Cardiac atrium fibroblast (primary cell): ENCODE data around the gene BSCL2. TPM values are rescaled to one million over a fixed set of nuclear protein-coding genes. Genes with fewer than 3 reads are reported as not detected.

Experiments
- total RNA-seq: library from RNA; depleted of rRNA; stranded (reverse); fragments of >200 nt; gene quantifications from 2 replicates; pipeline ENCODE4 v1.2.3, GENCODE V29; 2015

BSCL2 gene
- total RNA-seq = 29.8 and 44.4 TPM in 2 replicates

DNA sequence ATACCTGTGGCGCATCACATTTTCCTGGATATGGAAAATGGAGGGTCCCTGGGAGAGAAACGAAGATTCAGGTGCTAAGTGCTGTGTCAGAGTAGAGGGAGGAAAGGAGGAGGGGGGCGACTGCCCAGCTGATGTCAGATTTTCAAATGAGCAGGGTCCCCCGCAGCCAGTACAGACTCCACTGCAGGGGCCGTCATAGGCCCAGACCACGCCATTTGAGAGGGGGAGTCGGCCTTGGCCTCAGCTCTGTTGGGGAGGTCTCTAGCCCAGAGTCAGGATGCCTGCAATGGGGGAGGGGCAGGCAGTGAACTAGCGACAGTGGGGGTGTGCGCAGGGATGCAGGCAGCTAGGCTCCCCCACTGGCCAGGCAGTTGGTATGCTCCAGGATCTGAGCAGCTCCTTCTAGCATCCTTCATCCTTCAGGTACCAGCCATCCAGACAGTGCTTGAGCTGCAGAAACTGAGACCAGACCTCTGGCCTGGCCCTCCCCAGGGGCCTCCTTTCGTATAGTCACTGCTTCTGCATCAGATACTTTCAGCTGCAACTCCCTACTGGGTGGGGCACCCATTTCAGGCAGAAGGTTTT is at the start of gene BSCL2, which contains the start of gene GNG3:
BSCL2 (minus strand) TSS at position 148 of the 585 bp plus-strand sequence. CDS start 229 bp downstream, outside the sequence.
GNG3 (plus strand) TSS at position 400 of the 585 bp plus-strand sequence. CDS start 620 bp downstream, outside the sequence.

DNA sequence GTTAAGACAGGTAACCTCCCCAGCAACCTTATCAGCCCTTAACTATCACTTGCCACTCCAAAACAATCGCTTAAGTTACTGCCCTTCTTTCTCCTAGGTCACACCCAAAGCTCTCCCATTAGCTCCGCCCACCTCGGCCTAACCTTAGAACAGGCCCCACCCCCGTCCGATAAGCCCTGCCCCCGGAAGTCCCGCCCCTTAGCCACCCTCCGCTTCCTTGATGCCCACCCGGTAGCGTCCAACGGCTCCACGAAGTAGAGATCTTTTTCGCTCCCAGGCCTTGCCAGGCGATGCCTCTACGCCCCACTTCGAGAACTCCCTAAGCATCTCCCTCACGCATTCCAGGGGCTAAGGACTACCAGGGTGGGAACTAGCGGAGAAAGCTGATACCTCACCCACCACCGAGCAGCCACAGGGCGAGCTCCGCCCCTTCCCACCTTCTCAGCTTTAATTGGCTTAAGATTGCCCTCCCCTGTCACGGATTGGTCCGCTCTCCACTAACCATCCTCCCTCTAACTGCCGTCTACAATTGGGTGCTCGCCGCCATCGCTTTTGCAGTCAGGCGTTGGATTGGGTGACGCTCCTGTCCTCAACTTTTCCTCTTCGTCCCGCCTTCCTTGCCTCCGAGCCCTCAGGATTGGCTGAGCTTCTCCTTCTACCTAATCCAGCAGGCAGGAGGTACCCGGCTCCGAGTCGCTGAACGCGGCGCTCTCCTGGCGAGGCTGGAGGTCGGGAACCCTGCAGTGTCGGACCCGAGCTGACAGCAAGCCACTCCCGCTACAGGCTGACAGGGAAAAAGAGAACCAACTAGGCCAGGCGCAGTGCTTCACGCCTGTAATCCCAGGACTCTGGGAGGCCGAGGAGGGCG is 46.7 kb upstream of the BSCL2 start, which contains the start of gene ZBTB3:
ZBTB3 (minus strand) TSS at position 425 of the 868 bp plus-strand sequence. CDS start 496 bp downstream, outside the sequence.

DNA sequence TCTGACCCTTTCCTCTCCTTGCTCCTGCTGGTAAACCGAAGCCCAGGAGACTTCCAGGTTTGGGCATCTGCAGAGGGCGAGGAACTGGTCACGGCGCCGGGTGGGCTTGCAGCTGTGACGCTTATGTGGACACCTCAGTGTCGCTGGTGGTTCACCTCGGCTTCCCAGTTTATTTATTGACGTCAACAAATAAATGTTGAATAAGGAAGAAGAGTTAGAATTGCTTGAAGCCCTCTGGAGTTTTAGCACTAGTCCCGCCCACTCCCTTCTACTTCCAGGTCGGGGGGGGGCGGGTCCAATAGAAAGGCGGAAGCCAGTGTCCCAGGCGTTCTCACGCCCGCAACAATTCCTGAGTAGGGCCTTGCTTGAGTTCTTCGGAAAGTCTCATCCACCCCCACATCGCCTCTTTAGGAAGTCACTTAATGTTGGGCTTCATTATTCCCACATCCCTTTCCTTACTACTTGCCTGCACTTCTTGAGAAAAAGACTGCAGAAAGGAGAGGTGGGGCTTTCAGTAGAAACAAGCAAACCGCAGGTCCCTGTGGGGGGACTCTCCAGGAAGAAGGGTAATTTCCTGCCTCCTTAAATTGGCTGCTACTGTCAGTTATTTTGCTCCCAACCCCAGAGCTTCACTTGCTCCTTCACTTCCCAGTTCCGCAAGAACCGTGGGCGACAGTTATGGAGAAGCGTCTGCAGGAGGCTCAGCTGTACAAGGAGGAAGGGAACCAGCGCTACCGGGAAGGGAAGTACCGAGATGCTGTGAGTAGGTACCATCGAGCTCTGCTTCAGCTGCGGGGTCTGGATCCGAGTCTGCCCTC is 21.2 kb upstream of the BSCL2 start, which contains the start of gene TTC9C:
TTC9C (plus strand) TSS at position 316 of the 818 bp plus-strand sequence; CDS start at position 679, 363 bp downstream.

DNA sequence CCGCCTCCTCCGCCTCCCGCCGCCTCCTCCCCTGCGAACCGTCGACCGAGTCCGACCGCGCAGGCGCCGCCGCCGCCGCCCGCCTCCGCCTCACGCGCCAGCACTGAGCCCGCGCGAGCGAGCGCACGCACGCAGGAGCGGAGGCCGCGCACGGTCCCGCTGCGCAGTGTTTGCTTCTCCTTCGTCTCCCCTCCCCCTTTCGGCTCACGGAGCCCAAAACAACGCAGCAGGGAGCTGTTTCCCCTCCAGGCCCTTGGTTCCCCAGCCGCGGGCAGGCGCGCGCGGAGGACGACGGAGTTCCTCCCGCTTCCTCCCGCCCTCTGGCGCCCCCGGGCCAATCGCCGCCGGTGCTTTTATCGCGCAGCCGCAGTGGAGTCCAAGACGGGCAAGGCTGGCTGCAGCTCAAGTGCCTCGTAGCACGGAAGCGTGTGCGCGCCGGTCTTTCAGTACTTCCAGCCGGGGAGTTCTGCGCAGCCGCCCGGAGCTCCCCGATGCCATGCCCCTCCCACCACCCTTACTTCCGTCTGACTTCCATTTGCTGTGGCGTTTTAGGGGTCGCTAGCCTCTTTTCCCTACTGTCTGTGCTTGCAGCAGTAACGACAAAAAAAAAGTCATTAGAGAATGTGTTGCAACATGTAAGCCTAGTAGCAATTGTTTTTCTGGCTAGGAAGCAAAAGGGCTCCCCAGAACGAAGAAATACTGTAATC is 20.1 kb upstream of the BSCL2 start, which contains the start of gene HNRNPUL2:
HNRNPUL2 (minus strand) TSS at position 293 of the 707 bp plus-strand sequence. CDS start 301 bp downstream, outside the sequence.

GRCh38 chr11:62689421-62690183 is 17.6 kb downstream of the BSCL2 start, which contains the start of gene LRRN4CL:
LRRN4CL (minus strand) TSS chr11:62689530; CDS start chr11:62688508, 1,022 bp downstream.

GRCh38 chr11:62678770-62679696 is 28.2 kb downstream of the BSCL2 start, which contains the start of gene UBXN1:
UBXN1 (minus strand) TSS chr11:62679073; CDS start chr11:62678923, 150 bp downstream.

DNA sequence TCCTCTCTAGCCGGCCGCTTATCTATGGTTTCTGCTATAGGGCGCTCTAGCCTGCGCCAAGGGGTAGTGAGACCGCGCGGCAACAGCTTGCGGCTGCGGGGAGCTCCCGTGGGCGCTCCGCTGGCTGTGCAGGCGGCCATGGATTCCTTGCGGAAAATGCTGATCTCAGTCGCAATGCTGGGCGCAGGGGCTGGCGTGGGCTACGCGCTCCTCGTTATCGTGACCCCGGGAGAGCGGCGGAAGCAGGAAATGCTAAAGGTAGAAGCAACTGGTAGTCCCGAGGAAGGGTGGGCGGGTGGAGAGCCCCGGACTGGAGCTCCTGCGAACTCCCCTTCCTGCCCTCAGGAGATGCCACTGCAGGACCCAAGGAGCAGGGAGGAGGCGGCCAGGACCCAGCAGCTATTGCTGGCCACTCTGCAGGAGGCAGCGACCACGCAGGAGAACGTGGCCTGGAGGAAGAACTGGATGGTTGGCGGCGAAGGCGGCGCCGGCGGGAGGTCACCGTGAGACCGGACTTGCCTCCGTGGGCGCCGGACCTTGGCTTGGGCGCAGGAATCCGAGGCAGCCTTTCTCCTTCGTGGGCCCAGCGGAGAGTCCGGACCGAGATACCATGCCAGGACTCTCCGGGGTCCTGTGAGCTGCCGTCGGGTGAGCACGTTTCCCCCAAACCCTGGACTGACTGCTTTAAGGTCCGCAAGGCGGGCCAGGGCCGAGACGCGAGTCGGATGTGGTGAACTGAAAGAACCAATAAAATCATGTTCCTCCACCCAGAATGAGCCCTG is 35.4 kb downstream of the BSCL2 start, which contains the start of the genes LBHD1 and UQCC3:
LBHD1 (minus strand) TSS at position 660 of the 782 bp plus-strand sequence. CDS start 2,236 bp downstream, outside the sequence.
UQCC3 (plus strand) TSS at position 66 of the 782 bp plus-strand sequence; CDS start at position 139, 73 bp downstream.

DNA sequence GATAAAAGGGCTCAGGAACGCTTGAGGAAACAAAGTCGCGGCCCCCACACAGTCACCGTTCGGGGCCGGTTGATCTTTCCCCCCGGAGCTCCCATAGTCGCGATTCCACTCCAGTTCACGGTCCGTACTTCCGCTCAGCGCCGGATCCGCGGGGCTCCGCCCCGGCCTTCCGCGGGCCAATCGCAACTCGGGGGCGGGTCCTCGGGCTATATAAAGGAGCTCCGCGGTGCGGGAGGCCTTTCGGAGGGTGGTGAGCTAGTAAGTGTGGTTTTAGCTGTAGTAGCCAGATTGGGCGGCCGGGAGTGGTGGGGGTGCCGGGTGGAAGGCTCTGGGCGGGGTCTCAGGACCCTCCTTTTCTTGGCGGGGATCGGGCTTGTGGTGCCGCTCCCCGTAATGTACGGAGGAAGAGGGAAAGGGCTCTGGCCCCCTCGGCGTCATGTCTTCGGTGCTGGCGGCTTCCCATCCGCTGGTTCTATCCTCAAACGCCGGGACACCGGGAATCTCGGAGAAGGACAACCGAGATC is 42.1 kb downstream of the BSCL2 start, which contains the start of the genes C11orf98 and CSKMT:
C11orf98 (minus strand) TSS at position 136 of the 524 bp plus-strand sequence; CDS start at position 95, 41 bp downstream.
CSKMT (plus strand) TSS at position 238 of the 524 bp plus-strand sequence. CDS start 568 bp downstream, outside the sequence.

GRCh38 chr11:62645946-62646824 is 61.0 kb downstream of the BSCL2 start, which contains the start of gene GANAB:
GANAB (minus strand) TSS chr11:62646613; CDS start chr11:62646599, 14 bp downstream.

Other genes starting within 250 kb of the BSCL2 start
- 394 and 434 TPM in 2 replicates for gene AHNAK, start 160.6 kb downstream of the BSCL2 start, total RNA-seq
- gene EEF1G, start 133.5 kb downstream of the BSCL2 start, total RNA-seq = 2,078 and 2,099 TPM in 2 replicates
- gene TUT1, start 115.9 kb downstream of the BSCL2 start, total RNA-seq = 6.9 and 12.0 TPM in 2 replicates
- 72.6 and 86.1 TPM in 2 replicates for gene MTA2, start 105.6 kb downstream of the BSCL2 start, total RNA-seq
- 25.8 and 43.1 TPM in 2 replicates for gene EML3, start 94.6 kb downstream of the BSCL2 start, total RNA-seq
- 9.2 and 24.7 TPM in 2 replicates for gene ROM1, start 94.2 kb downstream of the BSCL2 start, total RNA-seq
- gene B3GAT3, start 85.4 kb downstream of the BSCL2 start, total RNA-seq = 24.9 and 44.4 TPM in 2 replicates
- gene GANAB, start 60.8 kb downstream of the BSCL2 start, total RNA-seq = 314 and 339 TPM in 2 replicates
- 27.1 and 27.7 TPM in 2 replicates for gene INTS5, start 54.1 kb downstream of the BSCL2 start, total RNA-seq
- 57.8 and 68.1 TPM in 2 replicates for gene C11orf98, start 42.2 kb downstream of the BSCL2 start, total RNA-seq
- gene CSKMT, start 42.1 kb downstream of the BSCL2 start, total RNA-seq = 1.4 and 7.5 TPM in 2 replicates
- gene UQCC3, start 35.8 kb downstream of the BSCL2 start, total RNA-seq = 6.0 and 8.3 TPM in 2 replicates
- gene LBHD1, start 35.2 kb downstream of the BSCL2 start, total RNA-seq = 1.1 and 5.2 TPM in 2 replicates
- 71.9 and 88.5 TPM in 2 replicates for gene UBXN1, start 28.4 kb downstream of the BSCL2 start, total RNA-seq
- 0.72 and 1.5 TPM in 2 replicates for gene LRRN4CL, start 17.9 kb downstream of the BSCL2 start, total RNA-seq
- gene GNG3, start 252 bp upstream of the BSCL2 start, total RNA-seq = not detected in 2 replicates
- gene HNRNPUL2, start 20.0 kb upstream of the BSCL2 start, total RNA-seq = 4.9 and 20.2 TPM in 2 replicates
- gene TTC9C, start 21.1 kb upstream of the BSCL2 start, total RNA-seq = 15.7 and 16.1 TPM in 2 replicates
- 6.5 and 7.6 TPM in 2 replicates for gene ZBTB3, start 46.7 kb upstream of the BSCL2 start, total RNA-seq
- gene POLR2G, start 54.2 kb upstream of the BSCL2 start, total RNA-seq = 61.4 and 68.5 TPM in 2 replicates
- gene TAF6L, start 64.0 kb upstream of the BSCL2 start, total RNA-seq = 10.7 and 11.7 TPM in 2 replicates
- gene TMEM179B, start 80.0 kb upstream of the BSCL2 start, total RNA-seq = 77.8 and 83.1 TPM in 2 replicates
- gene TMEM223, start 84.6 kb upstream of the BSCL2 start, total RNA-seq = 18.6 and 31.2 TPM in 2 replicates
- gene NXF1, start 98.0 kb upstream of the BSCL2 start, total RNA-seq = 19.3 and 20.2 TPM in 2 replicates
- gene STX5, start 124.6 kb upstream of the BSCL2 start, total RNA-seq = 57.0 and 62.5 TPM in 2 replicates
- not detected in 2 replicates for gene TEX54, start 125.4 kb upstream of the BSCL2 start, total RNA-seq
- gene WDR74, start 132.2 kb upstream of the BSCL2 start, total RNA-seq = 20.4 and 50.1 TPM in 2 replicates
- gene SLC3A2, start 173.5 kb upstream of the BSCL2 start, total RNA-seq = 153 and 162 TPM in 2 replicates
- not detected in 2 replicates for gene CHRM1, start 213.9 kb upstream of the BSCL2 start, total RNA-seq